ENCODE data around the gene SPAG4. TPM values are rescaled to one million over a fixed set of nuclear protein-coding genes. Genes with fewer than 3 reads are reported as not detected.

Gene SPAG4
- total RNA-seq, 1 donor from 2014 or later = 2.4 TPM

DNA sequence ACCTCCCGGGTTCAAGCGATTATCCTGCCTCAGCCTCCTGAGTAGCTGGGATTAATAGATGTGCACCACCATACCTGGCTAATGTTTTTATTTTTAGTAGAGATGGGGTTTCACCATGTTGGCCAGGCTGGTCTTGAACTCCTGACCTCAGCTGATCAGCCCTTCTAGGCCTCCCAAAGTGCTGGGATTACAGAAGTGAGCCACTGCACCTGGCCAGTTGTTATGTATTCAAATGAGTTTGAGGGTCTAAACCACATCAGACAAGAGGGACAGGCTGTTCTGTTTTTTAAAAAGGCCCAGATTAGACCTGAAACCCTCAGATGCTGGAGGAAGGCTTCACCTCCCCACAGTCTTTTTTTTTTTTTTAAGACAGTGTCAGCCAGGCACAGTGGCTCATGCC is 4.1 kb upstream of the SPAG4 start:
- peaks cover 5% of the 10 kb centered on the region for H3K4me1 Mint-ChIP-seq (ENCODE audit: unreplicated experiment)
- H3K27ac Mint-ChIP-seq = no peak overlapping the region
- H3K36me3 Mint-ChIP-seq = no peaks in the 10 kb centered on the region
- no peaks in the 10 kb centered on the region for H3K9me3 Mint-ChIP-seq
- TF ChIP-seq, protein P1, sequence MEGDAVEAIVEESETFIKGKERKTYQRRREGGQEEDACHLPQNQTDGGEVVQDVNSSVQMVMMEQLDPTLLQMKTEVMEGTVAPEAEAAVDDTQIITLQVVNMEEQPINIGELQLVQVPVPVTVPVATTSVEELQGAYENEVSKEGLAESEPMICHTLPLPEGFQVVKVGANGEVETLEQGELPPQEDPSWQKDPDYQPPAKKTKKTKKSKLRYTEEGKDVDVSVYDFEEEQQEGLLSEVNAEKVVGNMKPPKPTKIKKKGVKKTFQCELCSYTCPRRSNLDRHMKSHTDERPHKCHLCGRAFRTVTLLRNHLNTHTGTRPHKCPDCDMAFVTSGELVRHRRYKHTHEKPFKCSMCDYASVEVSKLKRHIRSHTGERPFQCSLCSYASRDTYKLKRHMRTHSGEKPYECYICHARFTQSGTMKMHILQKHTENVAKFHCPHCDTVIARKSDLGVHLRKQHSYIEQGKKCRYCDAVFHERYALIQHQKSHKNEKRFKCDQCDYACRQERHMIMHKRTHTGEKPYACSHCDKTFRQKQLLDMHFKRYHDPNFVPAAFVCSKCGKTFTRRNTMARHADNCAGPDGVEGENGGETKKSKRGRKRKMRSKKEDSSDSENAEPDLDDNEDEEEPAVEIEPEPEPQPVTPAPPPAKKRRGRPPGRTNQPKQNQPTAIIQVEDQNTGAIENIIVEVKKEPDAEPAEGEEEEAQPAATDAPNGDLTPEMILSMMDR (conservative IDR thresholded peaks at IDR 0.05) = no peak
- no peak overlapping the region for H3K4me3 Mint-ChIP-seq
- H3K27me3 Mint-ChIP-seq = no peaks in the 10 kb centered on the region
- DNase-seq (ENCODE audit: extremely low spot score, unreplicated experiment) = no peak

DNA sequence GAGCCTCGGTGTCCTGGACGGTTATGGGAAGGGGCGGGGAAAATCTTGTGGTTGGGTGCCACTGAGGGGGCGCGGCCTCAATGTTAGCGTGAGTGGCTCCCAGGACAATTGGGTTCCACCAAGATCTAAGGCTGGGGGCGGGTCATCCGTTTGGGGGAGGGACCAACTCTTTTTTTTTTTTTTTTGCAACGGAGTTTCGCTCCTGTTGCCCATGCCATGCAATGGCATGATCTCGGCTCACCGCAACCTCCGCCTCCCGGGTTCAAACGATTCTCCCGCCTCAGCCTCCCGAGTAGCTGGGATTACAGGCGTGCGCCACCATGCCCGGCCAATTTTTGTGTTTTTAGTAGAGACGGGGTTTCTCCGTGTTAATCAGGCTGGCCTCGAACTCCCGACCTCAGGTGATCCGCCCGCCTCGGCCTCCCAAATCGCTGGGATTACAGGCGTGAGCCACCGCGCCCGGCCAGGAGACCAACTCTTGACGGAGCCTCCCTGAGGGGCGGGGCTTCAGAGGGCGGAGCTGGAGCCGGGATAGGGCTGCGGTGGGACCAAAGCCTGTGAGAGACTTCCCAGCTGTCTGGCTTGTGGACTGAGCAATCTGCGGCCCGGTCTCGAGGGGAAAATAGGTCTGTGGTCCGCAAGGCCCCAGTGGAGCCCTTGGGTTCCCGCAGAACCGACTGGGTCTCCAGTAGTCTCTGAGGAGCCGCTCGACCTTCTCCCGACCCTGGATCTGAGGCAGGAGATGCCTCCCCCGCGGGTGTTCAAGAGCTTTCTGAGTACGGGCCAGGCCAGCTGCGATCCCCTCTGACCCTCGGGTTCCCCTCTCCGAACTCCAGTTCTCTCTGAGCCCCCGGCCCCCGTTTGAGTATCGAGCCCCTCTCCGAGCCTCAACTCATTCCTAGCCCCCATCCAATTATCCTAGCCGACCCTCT is 1.1 kb downstream of the SPAG4 start:
- no peaks in the 10 kb centered on the region for H3K9me3 Mint-ChIP-seq
- peaks cover 5% of the 10 kb centered on the region for H3K4me1 Mint-ChIP-seq (ENCODE audit: unreplicated experiment)
- DNase-seq (ENCODE audit: extremely low spot score, unreplicated experiment) = no peak
- H3K27me3 Mint-ChIP-seq = peaks cover 4% of the 10 kb centered on the region
- TF ChIP-seq, protein P1 (conservative IDR thresholded peaks at IDR 0.05) = no peak
- H3K4me3 Mint-ChIP-seq = peak overlapping the region; percentile 91
- H3K27ac Mint-ChIP-seq = peak overlapping the region; percentile 91
- H3K36me3 Mint-ChIP-seq = no peaks in the 10 kb centered on the region

DNA sequence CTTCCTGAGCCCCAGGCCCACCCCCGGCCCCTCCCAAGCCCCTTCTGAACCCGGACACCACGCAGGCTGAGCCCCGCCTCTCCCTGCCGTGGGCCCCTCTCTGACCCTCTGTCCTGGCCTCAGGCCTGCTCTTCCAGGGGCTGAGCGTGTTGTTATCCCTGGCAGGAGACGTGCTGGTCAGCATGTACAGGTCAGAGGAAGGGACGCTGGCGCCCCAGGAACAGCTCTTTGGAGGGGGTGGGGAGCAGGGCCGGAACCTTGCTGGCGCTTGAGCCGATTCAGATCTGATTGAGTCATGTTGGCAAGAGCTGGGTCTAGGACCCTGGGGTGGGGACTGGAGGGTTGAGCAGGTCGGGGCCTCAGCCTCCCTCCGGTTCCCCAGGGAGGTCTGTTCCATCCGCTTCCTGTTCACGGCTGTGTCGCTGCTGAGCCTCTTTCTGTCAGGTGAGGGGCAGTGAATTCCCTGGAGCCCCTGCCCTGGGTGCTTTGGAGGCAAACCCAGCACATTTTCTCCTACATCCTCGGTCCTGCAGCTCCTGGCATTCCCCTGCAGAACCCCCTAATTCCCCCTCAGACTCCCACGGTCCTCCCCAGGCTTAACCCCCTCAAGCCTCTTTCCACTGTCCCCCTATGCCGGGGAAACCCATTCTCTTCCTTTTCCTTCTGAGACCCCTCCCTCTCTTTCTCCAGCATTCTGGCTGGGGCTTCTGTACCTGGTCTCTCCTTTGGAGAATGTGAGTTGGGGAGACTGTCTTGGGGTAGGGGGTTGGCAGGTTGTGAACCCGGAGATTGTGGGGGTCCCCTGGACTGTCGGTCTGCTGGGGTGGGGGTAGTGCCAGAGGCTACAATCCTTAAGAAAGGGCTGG is 2.0 kb downstream of the SPAG4 start:
- peak overlapping the region; percentile 91 for H3K27ac Mint-ChIP-seq
- no peak for DNase-seq (ENCODE audit: extremely low spot score, unreplicated experiment)
- peaks cover 4% of the 10 kb centered on the region for H3K27me3 Mint-ChIP-seq
- TF ChIP-seq, protein P1 (conservative IDR thresholded peaks at IDR 0.05) = peak; percentile 55
- no peaks in the 10 kb centered on the region for H3K36me3 Mint-ChIP-seq
- no peaks in the 10 kb centered on the region for H3K9me3 Mint-ChIP-seq
- peaks cover 5% of the 10 kb centered on the region for H3K4me1 Mint-ChIP-seq (ENCODE audit: unreplicated experiment)
- peak overlapping the region; percentile 91 for H3K4me3 Mint-ChIP-seq

DNA sequence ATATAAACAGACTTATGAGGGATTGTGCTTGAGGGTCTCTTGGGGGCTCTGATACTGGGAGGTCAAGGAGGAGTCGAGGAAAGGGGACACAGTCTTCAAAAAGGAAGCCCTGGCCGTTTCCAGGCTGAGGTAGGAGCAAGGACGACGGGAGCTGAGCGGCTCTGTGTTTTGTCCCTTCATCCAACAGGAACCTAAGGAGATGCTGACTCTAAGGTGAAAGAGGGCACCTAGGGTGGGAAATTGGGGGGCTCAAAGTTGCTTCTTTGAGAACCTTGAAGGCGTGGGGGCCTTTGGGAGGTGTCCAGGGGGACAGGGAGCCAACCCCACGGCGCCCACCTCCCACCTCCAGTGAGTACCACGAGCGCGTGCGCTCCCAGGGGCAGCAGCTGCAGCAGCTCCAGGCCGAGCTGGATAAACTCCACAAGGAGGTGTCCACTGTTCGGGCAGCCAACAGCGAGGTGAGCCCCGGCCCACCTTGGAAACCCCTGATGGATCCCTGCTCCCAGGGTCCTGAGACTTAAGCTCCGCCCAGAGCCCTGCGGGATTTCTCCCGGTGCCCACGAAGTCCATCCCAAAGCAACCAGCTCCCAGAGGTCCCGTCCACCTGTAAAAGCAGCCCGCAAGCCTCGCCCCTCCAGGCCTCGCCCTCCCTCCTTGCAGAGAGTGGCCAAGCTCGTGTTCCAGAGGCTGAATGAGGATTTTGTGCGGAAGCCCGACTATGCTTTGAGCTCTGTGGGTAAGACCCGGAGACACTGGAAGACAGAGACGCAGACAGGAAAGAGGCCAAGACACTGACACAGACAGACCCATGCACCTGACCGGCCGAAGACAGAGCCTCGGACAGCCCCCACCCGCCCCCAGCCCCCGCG is 2.9 kb downstream of the SPAG4 start:
- DNase-seq (ENCODE audit: extremely low spot score, unreplicated experiment) = no peak
- TF ChIP-seq, protein P1 (conservative IDR thresholded peaks at IDR 0.05) = no peak
- Mint-ChIP-seq H3K36me3 (no peaks in the 10 kb centered on the region), H3K27me3 (peaks cover 4% of the 10 kb centered on the region), H3K4me3 (peak overlapping the region; percentile 91), H3K9me3 (no peaks in the 10 kb centered on the region), H3K4me1 (ENCODE audit: unreplicated experiment) (peaks cover 5% of the 10 kb centered on the region), H3K27ac (peak overlapping the region; percentile 41)
